DMS53 (cell line): Measurements from ENCODE around the gene RAB3GAP1.
A peak's percentile ranks its signal among the peaks of the same experiment; 100 is the strongest.
"Not testable (repeated sequence)": the region's sequence is repeated elsewhere in the genome, so short reads cannot be mapped to it uniquely, and the experiment has no call there.

Experiments used
- DNase-seq: peaks from one replicate; lab custom pipeline; 2025; lab: John Stamatoyannopoulos, UW

RAB3GAP1 gene

DNA sequence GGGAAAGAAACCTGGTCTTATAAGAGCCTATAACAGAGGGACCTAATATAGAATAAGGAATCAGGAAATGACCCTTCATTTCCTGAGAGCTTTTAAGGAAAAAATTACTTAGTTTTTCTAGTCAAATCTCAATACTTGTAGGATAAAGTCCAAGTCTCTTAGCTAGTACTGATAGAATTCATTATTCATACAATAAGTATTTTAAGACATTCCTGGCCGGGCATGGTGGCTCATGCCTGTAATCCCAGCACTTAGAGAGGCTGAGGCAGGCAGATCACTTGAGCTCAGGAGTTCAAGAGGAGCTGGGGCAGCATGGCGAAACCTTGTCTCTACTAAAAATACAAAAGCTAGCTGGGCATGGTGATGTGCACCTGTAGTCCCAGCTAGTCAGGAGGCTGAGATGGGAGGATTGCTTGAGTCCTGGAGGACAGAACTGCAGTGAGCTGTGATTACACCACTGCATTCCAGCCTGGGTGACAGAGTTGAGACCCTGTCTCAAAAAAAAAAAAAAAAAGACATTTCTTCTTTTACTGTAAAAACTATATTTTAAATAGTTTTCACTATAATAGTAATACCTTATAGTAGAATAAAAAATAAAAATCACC, 3.2 kb downstream of the RAB3GAP1 start:
- no peak for DNase-seq

DNA sequence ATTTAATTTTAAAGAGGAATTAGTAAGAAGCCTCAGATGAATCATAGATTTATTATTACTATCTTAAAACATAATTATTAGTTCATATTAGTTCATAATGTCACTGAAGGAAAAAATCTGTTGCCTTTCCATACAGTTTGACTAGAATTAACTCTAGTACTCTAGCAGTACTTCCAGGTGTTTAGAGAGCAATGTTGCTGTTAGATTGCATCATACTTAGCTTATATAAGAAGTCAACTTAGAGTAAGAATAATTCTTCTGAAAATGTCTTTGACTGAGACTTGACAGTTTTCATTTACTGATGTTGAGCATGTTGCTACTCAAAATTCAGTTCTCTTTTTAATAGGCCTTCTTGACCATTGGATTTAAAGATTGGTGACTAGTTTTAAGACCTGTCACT, 4.7 kb downstream of the RAB3GAP1 start:
- no peak for DNase-seq

DNA sequence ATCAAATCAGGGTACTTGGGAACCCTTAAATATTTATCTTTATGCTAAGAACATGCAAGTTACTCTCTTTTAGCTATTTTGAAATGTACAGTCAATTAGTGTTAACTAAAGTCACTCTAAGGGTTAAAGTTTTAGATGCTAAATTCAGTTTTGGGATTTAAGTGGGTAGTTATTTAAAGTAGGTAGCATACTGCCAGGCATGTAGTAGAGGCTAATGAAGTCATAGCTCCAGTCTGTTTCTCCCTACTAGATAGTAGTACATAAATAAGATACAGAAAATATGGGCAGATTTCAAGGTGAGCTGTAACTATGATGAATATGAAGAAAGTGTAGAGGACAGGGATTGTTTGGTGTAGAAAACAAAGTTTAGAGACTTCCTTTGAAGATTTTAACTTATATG, 7.5 kb downstream of the RAB3GAP1 start:
- DNase-seq: no peak

DNA sequence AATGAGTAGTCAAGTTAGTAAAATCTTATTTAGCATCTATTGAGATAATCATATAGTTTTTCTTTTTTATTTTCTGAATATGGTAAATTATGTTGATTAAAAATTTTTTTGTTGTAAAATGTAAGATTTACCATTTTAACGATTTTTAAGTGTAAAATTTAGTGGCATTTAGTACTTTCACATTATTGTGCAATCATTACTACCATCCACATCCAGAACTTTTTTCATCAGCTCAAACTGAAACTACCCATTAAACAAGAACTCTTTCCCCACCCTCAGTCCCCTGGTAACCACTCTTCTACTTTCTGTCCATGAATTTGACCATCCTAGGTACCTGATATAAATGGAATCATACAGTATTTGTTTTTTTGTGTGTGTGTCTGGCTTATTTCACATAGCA, 11.1 kb downstream of the RAB3GAP1 start:
- no peak for DNase-seq

DNA sequence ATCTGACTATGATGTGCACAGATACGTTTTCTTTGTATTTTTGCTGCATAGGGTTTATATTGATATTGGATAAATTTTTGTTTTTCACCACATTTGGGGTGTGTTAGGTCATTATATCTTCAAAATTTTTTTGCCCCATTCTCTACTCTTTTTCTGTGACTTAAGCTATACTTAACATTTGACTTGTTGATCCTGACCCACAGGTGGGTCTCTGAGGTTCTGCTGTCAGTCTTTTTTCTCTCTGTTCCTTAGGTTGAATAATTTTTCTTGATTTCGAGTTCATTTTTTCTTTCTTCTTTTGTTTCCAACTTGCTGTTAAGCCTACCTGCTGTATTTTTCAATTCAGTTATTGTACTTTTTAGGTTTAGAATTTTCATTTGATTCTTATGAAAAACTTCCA, 12.1 kb downstream of the RAB3GAP1 start:
- DNase-seq: no peak

DNA sequence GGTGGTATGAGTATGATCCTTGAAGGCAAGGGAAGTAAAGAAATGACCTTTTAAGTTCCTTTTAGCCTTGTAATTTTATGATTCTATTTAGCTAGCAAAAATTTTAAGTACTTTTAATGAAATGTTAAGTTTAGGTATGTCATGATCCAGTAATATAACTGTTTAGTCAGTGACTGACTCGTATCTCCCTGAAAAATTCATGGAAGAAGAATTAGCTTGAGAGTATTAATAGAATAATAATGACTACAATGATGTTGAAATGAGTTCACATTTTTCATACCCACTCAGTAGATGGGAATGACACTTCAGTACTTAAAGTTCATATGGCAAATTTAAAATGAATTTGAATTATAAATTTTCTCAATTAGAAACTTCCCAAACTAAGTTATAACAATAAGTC, 14.6 kb downstream of the RAB3GAP1 start:
- DNase-seq: no peak

DNA sequence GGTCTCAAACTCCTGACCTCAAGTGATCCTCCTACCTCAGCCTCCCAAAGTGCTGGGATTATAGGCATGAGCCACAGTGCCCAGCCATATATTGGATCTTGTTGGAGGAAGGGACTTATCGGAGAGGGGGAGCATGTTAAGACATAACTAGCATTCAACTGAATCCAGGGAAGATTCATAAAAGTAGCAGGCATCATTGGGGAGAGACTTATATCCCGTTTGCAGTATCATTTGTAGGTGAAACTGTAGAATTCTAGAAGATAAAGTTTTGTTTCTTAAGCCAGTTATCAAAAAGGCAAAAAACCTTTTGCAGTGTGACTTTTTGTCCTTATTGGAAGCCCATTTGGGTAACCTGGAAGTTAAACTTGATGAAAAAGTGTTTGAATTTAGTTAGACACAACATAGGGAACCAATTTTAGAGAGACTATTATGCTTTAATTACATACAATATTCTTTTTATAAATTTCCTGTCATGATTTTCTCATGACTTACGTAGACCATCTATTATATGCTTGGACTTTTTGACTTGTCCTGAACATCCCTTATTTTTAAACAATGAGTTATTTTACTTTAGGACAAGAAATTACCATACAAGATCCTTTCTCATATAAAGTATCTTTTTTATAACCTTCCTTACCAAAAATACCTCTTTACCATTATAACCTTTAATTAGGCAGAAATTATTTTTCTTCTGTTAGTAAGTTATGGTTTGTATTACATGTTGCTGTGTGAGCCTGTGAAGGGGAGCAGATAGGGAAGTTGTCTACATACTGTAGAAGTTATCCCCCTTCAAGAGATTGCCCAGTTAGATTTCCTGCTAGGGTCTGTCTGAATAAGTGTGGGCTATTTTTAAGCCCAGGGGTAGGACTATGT, 20.3 kb downstream of the RAB3GAP1 start:
- DNase-seq: peak; percentile 13

DNA sequence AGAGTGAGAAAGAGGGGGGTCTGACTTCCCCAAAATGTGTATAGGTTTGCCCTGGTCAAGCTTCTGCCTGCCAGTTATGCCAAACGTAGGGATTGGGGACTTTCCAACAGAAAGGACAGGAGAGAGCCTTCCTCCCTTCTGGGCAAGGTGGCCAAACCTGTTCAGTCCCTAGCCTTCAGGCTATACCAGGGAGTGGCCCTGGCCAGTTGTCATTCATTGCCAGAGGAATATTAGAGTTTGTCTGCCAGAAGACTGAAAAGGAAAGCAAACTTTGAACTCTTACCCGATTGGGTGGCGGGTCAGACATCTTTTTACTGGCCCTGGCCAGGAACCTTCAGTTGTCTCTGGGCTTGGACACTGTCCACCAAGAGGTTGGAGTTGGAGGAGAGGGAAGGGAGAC, 22.1 kb downstream of the RAB3GAP1 start:
- DNase-seq: no peak

DNA sequence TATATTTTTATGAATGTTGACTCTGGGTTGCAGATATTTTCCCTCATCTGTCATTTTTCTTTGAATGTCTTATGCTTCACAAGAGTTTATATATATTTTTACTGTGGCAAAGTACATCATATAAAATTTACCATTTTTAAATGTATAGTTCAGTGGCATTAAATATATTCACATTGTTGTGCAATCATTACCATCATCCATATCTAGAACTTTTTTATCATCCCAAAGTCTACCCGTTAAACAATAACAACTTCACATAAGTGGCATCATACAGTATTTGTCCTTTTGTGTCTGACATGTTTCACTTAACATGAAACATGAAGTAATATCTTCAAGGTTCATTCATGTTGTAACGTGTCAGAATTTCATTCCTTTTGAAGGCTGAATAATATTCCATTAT, 24.5 kb downstream of the RAB3GAP1 start:
- no peak for DNase-seq

DNA sequence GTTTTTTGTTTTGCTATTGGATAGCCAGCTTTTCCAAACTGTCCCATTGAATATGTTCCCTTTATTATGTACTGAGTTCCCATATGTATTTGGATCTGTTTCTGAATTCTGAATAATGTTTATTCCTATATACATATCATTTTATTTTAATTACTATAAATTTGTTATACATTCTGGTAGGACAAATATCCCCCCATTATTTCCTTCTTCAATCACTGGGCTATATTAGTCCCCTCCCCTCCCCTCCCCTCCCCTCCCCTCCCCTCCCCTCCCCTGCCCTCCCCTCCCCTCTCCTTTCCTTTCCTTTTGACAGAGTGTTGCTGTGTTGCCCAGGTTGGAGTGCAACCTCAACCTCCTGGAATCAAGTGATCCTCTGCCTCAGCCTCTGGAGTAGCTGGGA, 26.3 kb downstream of the RAB3GAP1 start:
- no peak for DNase-seq

DNA sequence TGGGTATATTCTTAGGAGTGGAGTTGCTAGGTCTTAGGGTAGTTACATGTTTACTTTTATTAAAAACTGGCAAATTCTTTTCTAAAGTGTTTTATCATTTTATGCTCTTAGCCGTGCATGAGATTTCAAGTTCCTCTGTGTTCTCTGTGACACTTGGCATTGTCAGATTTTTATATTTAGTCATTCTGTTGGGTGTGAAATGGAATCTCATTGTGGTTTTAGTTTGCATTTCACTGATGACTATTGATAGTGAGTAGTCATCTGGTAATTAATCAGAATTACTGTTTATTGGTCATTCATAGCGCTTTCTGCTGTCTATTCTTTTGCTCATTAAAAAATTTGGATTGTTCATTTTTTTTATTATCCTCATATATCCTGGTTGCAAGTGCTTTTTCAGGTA, 34.1 kb downstream of the RAB3GAP1 start:
- no peak for DNase-seq

DNA sequence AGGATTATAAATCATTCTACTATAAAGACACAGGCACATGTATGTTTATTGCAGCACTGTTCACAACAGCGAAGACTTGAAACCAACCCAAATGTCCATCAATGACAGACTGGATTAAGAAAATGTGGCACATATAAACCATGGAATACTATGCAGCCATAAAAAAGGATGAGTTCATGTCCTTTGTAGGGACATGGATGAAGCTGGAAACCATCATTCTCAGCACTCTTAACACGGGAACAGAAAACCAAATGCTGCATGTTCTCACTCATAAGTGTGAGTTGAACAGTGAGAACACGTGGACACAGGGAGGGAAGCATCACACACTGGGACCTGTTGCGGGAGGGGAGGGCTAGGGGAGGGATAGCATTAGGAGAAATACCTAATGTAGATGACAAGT, 37.5 kb downstream of the RAB3GAP1 start:
- DNase-seq: not testable (repeated sequence)

DNA sequence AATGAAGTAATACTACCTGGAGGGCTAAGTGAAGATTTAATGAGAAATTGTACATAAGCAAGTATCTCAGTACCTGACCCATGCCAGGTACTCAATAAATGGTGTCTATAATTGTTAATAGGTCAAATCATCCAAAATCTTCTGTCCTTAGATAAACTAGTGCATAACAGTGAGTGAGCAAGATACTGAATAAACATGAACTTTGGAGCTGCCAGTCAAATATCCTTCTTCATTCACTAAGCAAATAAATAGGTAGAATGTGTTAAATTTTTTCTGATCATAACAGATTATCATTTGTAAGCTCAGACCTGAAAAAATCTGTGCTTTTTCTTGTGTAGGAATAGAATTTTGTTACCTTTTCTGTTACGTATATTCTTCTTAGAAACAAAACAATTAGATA, 39.6 kb downstream of the RAB3GAP1 start:
- peak; percentile 0 for DNase-seq

DNA sequence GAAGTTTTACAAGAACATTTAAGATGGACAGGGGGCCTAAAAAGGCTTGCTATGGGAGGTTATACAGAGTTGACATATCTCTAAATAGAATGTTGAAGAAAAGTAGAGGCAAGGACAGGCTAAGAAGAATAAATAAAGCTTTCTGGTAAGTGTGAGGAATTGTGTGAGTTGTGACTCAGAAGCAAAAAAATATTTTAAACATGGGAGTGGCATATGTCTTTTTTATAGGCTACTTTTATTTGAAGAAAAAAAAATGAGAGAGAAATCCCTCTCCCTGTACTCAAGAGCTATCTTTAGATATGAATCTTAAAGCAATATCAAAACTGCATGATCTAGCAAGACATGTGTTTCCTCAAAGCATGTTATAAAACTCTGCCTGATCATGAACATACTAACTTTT, 41.1 kb downstream of the RAB3GAP1 start:
- no peak for DNase-seq

DNA sequence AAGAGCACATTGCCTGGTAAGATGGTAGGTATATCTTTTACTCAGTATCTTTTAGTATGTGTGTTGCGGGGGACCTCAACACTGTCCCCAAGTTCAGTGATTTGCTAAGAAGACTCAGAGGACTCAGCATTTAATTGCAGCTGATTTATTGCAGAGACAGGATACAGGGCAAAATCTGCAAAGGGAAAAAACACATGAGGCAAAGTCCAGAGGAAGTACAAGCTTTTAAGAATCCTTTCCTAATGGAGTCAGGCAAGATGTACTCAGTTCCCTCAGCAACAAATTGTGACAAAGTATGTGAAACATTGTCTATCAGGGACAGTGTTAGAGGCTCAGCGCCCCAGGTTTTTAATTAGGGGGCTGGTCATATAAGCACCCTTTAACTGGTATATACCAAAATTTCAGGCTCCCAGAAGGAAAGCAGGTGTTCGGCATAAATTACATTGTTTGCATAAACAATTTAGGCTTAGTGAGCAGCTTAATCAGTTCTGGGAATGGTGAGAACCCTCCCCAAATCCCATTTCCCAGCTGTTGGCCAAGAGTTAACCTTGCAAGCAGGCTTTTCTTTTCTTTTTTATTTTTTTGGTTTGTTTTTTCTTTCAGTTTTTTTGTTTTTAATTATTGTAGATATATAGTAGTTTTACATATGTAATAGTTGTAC, 41.7 kb downstream of the RAB3GAP1 start:
- DNase-seq: no peak

DNA sequence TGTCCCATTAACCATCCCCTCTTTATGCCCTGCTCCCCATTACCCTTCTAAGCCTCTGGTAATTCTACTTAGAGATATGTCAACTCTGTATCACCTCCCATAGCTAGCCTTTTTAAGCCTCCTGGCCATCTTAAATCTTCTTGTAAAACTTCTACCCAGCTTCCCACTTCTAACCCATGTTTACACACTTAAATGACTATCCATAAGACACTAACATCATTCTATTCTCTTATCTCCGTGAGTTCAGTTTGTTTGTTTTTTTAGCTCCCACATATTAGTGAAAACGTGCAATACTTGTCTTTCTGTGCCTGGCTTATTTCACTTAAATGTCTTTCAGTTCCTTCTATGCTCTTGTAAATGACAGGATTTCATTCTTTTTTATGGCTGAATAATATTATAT, 42.4 kb downstream of the RAB3GAP1 start:
- no peak for DNase-seq

DNA sequence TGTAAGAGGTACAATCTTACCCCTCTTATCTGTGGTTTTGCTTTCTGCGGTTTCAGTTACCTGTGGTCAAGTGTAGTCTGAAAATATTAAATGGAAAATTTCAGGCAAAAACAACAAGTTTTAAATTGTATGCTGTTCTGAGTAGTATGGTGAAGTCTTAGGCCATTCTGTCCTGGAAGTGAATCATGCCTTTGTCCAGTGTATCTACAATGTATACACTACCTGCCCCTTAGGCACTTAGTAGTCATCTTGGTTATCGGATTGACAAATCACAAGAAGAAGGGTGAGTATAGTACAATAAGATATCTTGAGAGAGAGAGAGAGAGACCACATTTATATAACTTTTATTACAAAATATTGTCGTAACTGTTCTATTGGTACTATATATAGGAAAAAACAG, 43.5 kb downstream of the RAB3GAP1 start:
- no peak for DNase-seq

DNA sequence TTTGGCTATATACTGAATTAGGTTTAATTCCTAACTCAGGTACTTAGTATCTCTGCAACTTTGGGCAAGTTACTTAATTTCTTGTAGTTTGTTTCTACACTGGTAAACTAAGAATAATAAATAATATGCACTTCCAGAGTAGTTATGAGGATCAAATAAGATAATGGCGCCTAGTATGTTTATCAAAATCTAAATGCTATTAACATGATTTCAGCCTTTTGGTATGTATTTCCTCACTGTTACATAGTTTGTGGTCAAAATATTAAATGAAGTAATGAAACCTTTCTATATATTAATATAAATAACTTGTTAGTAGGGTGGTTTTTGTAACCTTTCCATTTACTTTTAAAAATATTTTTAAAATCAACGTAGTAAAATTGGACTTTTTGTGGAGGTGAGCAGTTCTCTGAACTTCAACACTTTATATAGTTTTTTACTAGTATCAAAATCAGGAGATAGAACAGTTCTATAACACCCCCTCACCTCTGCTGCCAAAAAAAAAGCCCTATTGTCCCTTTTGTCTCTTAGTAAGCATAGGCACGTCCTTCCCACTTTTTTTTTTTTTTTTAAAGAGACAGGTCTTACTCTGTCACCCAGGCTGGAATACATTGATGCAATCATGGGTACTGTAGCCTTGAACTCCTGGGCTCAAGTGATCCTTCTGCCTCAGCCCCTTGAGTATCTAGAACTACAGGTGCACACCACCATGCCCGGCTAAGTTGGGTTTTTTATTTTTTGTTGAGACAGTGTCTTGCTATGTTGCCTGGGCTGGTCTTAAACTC, 44.8 kb downstream of the RAB3GAP1 start:
- no peak for DNase-seq

DNA sequence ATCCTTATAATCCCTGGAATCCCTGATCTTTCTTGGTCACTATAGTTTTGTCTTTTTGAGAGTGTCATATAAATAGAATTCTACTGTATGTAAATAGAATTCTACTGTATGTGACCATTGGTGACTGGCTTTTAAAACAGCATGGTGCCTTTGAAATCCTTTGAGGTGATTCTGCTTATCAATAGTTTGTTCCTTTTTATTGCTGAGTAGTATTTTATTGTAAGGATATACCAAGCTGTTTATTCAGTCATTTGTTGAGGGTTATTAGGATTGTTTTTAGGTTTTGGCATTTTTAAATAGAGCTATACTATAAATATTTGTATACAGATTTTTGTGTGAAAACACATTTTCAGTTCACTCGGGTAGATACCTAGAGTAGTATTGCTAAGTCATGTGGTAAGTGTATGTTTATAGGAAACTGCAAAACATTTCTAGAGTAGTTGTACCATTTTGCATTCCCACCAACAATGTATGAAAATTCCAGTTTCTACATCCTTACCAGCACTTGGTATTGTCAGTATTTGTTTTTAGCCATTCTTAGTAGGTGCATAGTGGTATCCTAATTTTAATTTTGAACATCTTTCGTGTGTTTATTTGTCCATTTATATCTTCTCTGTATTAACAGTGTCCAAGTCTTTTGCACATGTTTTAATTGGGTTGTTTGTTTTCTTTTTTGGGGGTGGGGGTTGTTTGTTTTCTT, 45.6 kb downstream of the RAB3GAP1 start:
- DNase-seq: no peak

DNA sequence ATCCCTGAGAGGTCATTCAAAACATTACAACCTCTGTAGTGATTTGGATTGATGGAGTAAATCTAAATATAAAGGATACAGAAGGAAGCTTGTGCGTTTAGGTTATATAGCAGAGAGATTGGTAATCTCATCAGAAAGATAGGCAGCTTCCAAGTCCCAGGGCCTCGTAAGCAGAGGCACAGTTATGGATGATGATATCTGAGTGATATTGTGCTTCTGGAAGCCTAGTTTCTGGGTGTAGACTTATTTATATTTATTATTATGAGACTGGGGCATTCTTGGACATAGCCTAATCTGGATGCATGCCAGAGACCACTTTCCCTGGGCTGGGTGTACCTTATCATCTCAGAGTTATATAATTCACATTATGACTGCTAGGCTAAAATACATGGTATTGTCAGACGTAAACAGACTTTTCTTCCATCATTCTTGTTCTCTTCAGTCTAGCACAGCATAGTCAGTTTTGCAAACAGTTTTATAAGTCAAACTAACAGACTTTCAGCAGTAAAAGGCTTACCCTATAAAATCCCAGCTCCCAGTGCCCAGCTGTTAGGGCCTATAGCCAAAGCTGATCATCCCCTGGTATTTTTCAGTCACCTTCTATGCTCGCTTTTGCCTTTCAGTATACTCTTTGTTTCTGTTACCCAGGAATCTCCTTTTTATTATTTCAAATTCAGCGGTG, 47.9 kb downstream of the RAB3GAP1 start:
- no peak for DNase-seq

DNA sequence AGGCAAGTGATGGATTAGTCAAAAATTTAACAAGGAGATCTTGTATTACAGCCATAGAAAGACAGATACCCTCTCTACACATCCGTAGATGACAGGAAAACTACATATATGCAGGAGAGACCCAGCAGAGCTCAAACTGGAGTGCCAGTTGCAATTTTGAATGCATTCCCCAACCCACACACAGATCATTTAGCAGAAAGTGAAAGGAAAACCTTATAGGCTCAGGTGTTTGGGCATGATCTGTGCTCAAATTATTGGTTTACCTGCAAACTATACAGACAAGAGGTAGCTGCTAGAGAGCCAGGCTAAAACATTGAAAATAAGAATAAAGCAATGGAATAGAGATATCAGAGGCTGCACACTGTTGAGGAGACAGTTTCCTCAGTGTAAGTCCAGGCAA, 51.8 kb downstream of the RAB3GAP1 start:
- no peak for DNase-seq
